Epithelial cell of esophagus (primary cell): ENCODE measurements around the gene SLC25A36.
A peak's percentile ranks its signal among the peaks of the same experiment; 100 is the strongest.
"Not testable (repeated sequence)": the region's sequence is repeated elsewhere in the genome, so short reads cannot be mapped to it uniquely, and the experiment has no call there.

Experiments
- DNase-seq: peaks from one replicate; pipeline ENCODE4 v3.0.0; 2010; ENCODE audit warnings: low read depth
- H3K4me3 ChIP-seq: 2 replicates; pipeline ENCODE4 v1.5.1; 2011; ENCODE audit warnings: mild to moderate bottlenecking, low read length, control low read depth
- CTCF ChIP-seq: IDR thresholded peaks from 2 replicates; pipeline ENCODE4 v1.5.1; 2011; ENCODE audit warnings: low read depth, mild to moderate bottlenecking, low read length, control low read depth, inconsistent platforms; ENCODE audit not compliant: insufficient read depth; ENCODE audit errors: missing control alignments

Gene SLC25A36

DNA sequence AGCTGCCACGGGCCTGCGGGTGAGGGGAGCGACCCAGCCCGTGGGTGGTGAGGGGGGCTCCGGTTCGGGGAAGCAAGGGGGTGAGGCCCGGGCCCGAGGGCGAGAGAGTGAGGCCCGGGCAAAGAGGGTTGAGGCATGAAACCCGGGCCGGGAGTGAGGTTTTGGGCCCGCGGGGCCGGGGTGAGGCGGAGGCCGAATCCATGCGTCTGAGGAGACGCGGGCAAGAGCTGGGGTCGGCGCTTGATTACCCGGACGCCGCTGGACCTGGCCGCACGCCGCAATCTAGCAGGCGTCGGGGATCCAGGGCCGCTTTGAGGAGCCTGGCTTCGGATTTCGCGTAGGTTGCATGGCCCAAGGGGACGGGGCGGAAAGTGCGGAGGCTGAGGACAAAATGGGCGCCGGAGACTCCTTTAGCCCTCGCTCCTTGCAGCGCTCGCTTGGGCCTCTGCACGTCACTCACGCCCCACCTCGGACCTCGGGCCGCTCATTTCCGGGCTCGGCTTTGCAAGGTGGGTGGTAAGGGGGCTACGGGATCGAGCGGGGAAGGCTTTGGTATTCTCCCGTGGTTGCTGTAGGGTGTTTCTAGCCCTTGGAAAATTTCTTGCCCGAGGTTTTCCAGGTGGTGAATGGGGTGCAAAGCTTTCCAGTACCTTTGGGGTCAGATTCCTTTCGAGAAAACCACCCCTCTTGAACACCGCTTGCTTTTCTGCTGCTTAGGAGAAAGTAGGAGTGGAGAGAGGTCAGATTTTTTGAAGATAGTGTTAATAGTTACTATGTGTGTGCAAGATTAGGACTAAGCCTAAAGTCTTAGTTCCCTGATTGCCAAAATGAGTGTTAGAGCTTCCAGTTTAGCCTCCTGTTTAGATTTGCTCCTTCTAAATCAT lies 827 bp downstream of the SLC25A36 start:
- peak overlapping the region; percentile 64 for H3K4me3 ChIP-seq
- peak; percentile 61 for DNase-seq
- TF ChIP-seq CTCF: no peak

- peak overlapping the region; percentile 64 for H3K4me3 ChIP-seq
- TF ChIP-seq CTCF: no peak
- DNase-seq: no peak
Measured at GRCh38 chr3:140943781-140944552, 2.3 kb downstream of the SLC25A36 start.

GRCh38 chr3:140948460-140949249 lies 7.0 kb downstream of the SLC25A36 start:
- DNase-seq: no peak
- no peak overlapping the region for H3K4me3 ChIP-seq
- TF ChIP-seq CTCF: no peak

DNA sequence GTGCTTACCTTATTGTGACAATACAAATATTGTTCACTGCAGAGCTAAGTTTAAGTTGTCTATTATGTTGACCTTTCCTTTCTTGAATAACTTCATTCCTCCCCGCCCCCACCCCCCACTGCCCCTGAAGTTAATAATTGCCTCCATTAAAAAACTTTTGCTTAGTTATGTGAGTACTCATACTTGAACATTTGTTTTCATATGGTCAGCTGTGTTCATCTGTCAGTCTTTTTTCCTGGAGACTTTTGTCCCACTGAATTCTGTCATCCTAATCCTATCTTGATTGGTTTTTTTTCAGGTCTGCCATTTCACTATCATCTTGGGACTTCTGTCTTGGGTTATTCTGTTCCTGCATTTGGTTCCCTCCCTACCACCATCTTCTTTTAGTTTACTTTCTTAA lies 8.5 kb downstream of the SLC25A36 start:
- no peak for DNase-seq
- TF ChIP-seq CTCF: no peak
- no peak overlapping the region for H3K4me3 ChIP-seq

DNA sequence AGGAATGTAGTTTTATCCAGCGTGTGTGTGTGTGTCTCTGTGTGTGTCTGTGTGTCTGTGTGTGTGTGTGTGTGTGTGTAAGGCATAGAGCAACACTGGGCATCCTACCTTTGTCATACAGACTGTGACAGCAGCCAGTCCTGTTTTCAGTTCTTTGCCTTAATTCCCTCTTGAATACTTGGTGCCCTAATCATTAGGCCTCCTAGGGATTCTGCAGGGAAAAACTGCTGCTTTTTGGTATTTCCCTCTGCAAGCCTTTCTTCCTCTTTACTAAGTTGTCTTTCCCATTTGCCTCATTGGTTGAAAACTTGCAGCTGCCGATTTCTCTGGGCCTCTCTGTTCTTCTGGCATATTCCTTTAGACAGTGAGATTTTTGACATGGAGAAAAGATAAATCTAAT lies 9.2 kb downstream of the SLC25A36 start:
- no peak for DNase-seq
- TF ChIP-seq CTCF: no peak
- H3K4me3 ChIP-seq: no peak overlapping the region

- not testable (repeated sequence) for DNase-seq, H3K4me3 ChIP-seq
Measured at GRCh38 chr3:140951750-140952149, 10.1 kb downstream of the SLC25A36 start.
